ENCODE measurements around the gene RAB28. TPM values are rescaled to one million over a fixed set of nuclear protein-coding genes. Genes with fewer than 3 reads are reported as not detected.

RAB28 gene
- 17.9 TPM for total RNA-seq
- long read RNA-seq, transcript RAB28-201 (8 exons, 1,810 nt) = minor isoform, 6 of 32 reads
- long read RNA-seq, transcript RAB28-202 (7 exons, 1,715 nt) = major isoform, 17 of 32 reads
- long read RNA-seq, partial matches to known transcripts = 4 of 32 reads
- long read RNA-seq, other reads (novel, unspliced or antisense) = 4 of 32 reads

GRCh38 chr4:13484122-13484748 lies at the start of gene RAB28:
RAB28 (minus strand) TSS chr4:13484340.
- H3K36me3 ChIP-seq = no peaks in the 10 kb centered on the region
- H3K27ac ChIP-seq = peak within 1 kb of the TSS; percentile 95
- DNase-seq (peak; percentile 97), ATAC-seq (peak; percentile 99)
- H3K4me1 ChIP-seq = peaks cover 27% of the 10 kb centered on the region
- H3K27me3 ChIP-seq = peaks cover 14% of the 10 kb centered on the region
- intact Hi-C loops (cut with DNase I) = no loop called here
- TF ChIP-seq CTCF (IDR thresholded peaks at IDR 0.05) = no peak
- no peaks in the 10 kb centered on the region for H3K9me3 ChIP-seq
- H3K4me3 ChIP-seq = peak within 1 kb of the TSS; percentile 79

GRCh38 chr4:13531625-13531998 lies 47.5 kb upstream of the RAB28 start:
- peaks cover 99% of the 10 kb centered on the region for H3K27me3 ChIP-seq
- intact Hi-C loops (cut with DNase I) = no loop called here
- no peak overlapping the region for H3K4me3 ChIP-seq
- TF ChIP-seq CTCF (IDR thresholded peaks at IDR 0.05) = no peak
- H3K9me3 ChIP-seq = no peaks in the 10 kb centered on the region
- H3K27ac ChIP-seq = no peak overlapping the region
- H3K4me1 ChIP-seq = peaks cover 7% of the 10 kb centered on the region
- no peak for ATAC-seq
- H3K36me3 ChIP-seq = no peaks in the 10 kb centered on the region
- DNase-seq = no peak

GRCh38 chr4:13530823-13531624 lies 46.9 kb upstream of the RAB28 start:
- peaks cover 99% of the 10 kb centered on the region for H3K27me3 ChIP-seq
- TF ChIP-seq CTCF (IDR thresholded peaks at IDR 0.05) = no peak
- H3K4me3 ChIP-seq = no peak overlapping the region
- intact Hi-C loops (cut with DNase I) = no loop called here
- H3K36me3 ChIP-seq = no peaks in the 10 kb centered on the region
- no peak for DNase-seq
- peaks cover 7% of the 10 kb centered on the region for H3K4me1 ChIP-seq
- no peaks in the 10 kb centered on the region for H3K9me3 ChIP-seq
- H3K27ac ChIP-seq = no peak overlapping the region
- ATAC-seq = no peak

GRCh38 chr4:13529128-13529919 lies 45.2 kb upstream of the RAB28 start:
- Histone ChIP-seq H3K36me3 (no peaks in the 10 kb centered on the region), H3K4me1 (peaks cover 7% of the 10 kb centered on the region), H3K27me3 (peaks cover 99% of the 10 kb centered on the region), H3K9me3 (no peaks in the 10 kb centered on the region), H3K4me3 (no peak overlapping the region), H3K27ac (no peak overlapping the region)
- TF ChIP-seq CTCF (IDR thresholded peaks at IDR 0.05) = no peak
- intact Hi-C loops (cut with DNase I) = no loop called here
- DNase-seq (no peak), ATAC-seq (no peak)

- Histone ChIP-seq H3K27me3 (peaks cover 99% of the 10 kb centered on the region), H3K36me3 (no peaks in the 10 kb centered on the region), H3K27ac (no peak overlapping the region), H3K9me3 (no peaks in the 10 kb centered on the region), H3K4me3 (no peak overlapping the region), H3K4me1 (peaks cover 7% of the 10 kb centered on the region)
- ATAC-seq (no peak), DNase-seq (no peak)
- TF ChIP-seq CTCF (IDR thresholded peaks at IDR 0.05) = no peak
- intact Hi-C loops (cut with DNase I) = no loop called here
Measured at GRCh38 chr4:13528821-13529127, 44.6 kb upstream of the RAB28 start.
